OCI-LY7 (cell line): ENCODE measurements around the gene NKAPD1.

Source experiments
- EZH2phosphoT487 ChIP-seq: fragments of 200-600 bp; sonication (generic); IDR thresholded peaks from 2 replicates; pipeline ENCODE4 v1.6.1; 2018; ENCODE audit warnings: low read depth, borderline replicate concordance, mild to moderate bottlenecking, mixed run types, antibody characterized with exemption, low read length, moderate library complexity, mixed read lengths
- TF ChIP-seq, protein P1 (sequence below): fragments of 200-600 bp; sonication (generic); conservative IDR thresholded peaks from 2 replicates; pipeline ENCODE4 v1.5.1; 2014; ENCODE audit warnings: mild to moderate bottlenecking, antibody characterized with exemption, low read length, moderate library complexity, mixed read lengths

DNA sequence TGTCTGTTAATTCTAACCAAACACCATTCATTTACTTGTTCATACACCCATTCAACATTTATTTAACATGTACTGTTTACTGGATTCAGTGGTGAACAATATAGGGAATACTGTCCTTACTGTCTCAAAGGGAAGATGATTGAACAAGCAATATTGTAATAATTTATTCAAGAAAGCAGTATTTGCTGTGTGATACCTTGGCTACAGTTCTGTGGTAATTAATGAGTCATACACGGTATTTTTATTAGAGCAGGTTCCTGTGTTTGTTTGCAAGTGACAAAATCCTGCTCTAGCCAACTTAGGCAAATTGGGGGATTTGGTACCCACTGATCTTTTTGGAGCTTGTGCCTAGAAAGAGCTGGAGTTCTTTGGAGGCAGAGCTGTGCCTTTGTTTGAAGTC, 16.0 kb upstream of the NKAPD1 start:
- TF ChIP-seq, protein P1, sequence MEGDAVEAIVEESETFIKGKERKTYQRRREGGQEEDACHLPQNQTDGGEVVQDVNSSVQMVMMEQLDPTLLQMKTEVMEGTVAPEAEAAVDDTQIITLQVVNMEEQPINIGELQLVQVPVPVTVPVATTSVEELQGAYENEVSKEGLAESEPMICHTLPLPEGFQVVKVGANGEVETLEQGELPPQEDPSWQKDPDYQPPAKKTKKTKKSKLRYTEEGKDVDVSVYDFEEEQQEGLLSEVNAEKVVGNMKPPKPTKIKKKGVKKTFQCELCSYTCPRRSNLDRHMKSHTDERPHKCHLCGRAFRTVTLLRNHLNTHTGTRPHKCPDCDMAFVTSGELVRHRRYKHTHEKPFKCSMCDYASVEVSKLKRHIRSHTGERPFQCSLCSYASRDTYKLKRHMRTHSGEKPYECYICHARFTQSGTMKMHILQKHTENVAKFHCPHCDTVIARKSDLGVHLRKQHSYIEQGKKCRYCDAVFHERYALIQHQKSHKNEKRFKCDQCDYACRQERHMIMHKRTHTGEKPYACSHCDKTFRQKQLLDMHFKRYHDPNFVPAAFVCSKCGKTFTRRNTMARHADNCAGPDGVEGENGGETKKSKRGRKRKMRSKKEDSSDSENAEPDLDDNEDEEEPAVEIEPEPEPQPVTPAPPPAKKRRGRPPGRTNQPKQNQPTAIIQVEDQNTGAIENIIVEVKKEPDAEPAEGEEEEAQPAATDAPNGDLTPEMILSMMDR = no peak
- TF ChIP-seq EZH2phosphoT487 = no peak
